Activated T-cell treated with anti-CD3 and anti-CD28 coated beads, Interleukin-2, amount 50 U/mL, for 72 hours (primary cell): Measurements from ENCODE around the gene CISTR. TPM values are rescaled to one million over a fixed set of nuclear protein-coding genes. Genes with fewer than 3 reads are reported as not detected.
A peak's percentile ranks its signal among the peaks of the same experiment; 100 is the strongest.

Experiments
- ATAC-seq, 2 donors: fragments of 150-1000 bp; cut with Tn5 transposase; replicated peaks in 1 of 2; 2 replicates each; pipeline ENCODE4 v1.10.0; 2021; ENCODE audit warnings: moderate library complexity in 2 of 2, mild to moderate bottlenecking in 1 of 2
- DNase-seq, 2 donors: peaks; one replicate each; pipeline ENCODE4 v3.0.0; 2021 to 2022; ENCODE audit warnings: mixed read lengths in 1 of 2
- H3K27ac Mint-ChIP-seq: one replicate; pipeline ENCODE4 v1.8.0; 2022; ENCODE audit warnings: mild to moderate bottlenecking, moderate library complexity, mixed read lengths
- H3K27me3 Mint-ChIP-seq: one replicate; pipeline ENCODE4 v1.8.0; 2022; ENCODE audit warnings: low read depth, mixed read lengths
- H3K36me3 Mint-ChIP-seq, 2 donors: one replicate each; pipeline ENCODE4 v1.8.0; 2022; ENCODE audit warnings: mixed read lengths in 2 of 2, mild to moderate bottlenecking in 1 of 2; ENCODE audit not compliant: insufficient read depth in 2 of 2
- H3K4me1 Mint-ChIP-seq: one replicate; pipeline ENCODE4 v1.8.0; 2022; ENCODE audit warnings: low read depth, mixed read lengths
- H3K4me3 Mint-ChIP-seq, 2 donors: one replicate each; pipeline ENCODE4 v1.8.0; 2022; ENCODE audit warnings: mild to moderate bottlenecking in 2 of 2, mixed read lengths in 2 of 2, moderate library complexity in 2 of 2
- H3K9me3 Mint-ChIP-seq, 2 donors: one replicate each; pipeline ENCODE4 v1.8.0; 2022; ENCODE audit warnings: mixed read lengths in 2 of 2
- total RNA-seq, 2 donors: library from RNA; stranded (reverse); gene quantifications; one replicate each; pipeline ENCODE4 v1.2.3, GENCODE V29; 2022

Gene CISTR
- total RNA-seq, 2 donors from 2014 or later = not detected

GRCh38 chr12:53736592-53736991, 15.2 kb downstream of the CISTR start:
- DNase-seq (no peak), ATAC-seq (no peak)
- Mint-ChIP-seq H3K36me3 (no peaks in the 10 kb centered on the region), H3K27me3 (no peaks in the 10 kb centered on the region), H3K4me3 (no peak overlapping the region), H3K27ac (no peak overlapping the region), H3K4me1 (peaks cover 20% of the 10 kb centered on the region), H3K9me3 (no peaks in the 10 kb centered on the region)

- H3K4me3 Mint-ChIP-seq = no peak overlapping the region
- H3K9me3 Mint-ChIP-seq = no peaks in the 10 kb centered on the region
- H3K4me1 Mint-ChIP-seq = peaks cover 20% of the 10 kb centered on the region
- H3K27ac Mint-ChIP-seq = no peak overlapping the region
- DNase-seq (no peak), ATAC-seq (no peak)
- H3K36me3 Mint-ChIP-seq = no peaks in the 10 kb centered on the region
- no peaks in the 10 kb centered on the region for H3K27me3 Mint-ChIP-seq
Observed at GRCh38 chr12:53735556-53735955, 16.2 kb downstream of the CISTR start.

GRCh38 chr12:53734425-53734824, 17.4 kb downstream of the CISTR start:
- H3K4me3 Mint-ChIP-seq = no peak overlapping the region
- no peaks in the 10 kb centered on the region for H3K9me3 Mint-ChIP-seq
- no peaks in the 10 kb centered on the region for H3K36me3 Mint-ChIP-seq
- no peak for ATAC-seq
- no peaks in the 10 kb centered on the region for H3K27me3 Mint-ChIP-seq
- no peak overlapping the region for H3K27ac Mint-ChIP-seq
- H3K4me1 Mint-ChIP-seq = peaks cover 16% of the 10 kb centered on the region
- no peak for DNase-seq

- Mint-ChIP-seq H3K4me1 (peaks cover 10% of the 10 kb centered on the region), H3K27me3 (no peaks in the 10 kb centered on the region), H3K4me3 (no peak overlapping the region), H3K36me3 (no peaks in the 10 kb centered on the region), H3K27ac (no peak overlapping the region), H3K9me3 (no peaks in the 10 kb centered on the region)
- no peak for DNase-seq
- ATAC-seq = no peak
Observed at GRCh38 chr12:53733807-53734200, 18.0 kb downstream of the CISTR start.

- H3K4me1 Mint-ChIP-seq = peaks cover 4% of the 10 kb centered on the region
- no peak overlapping the region for H3K27ac Mint-ChIP-seq
- H3K4me3 Mint-ChIP-seq = no peak overlapping the region
- no peak for DNase-seq
- no peaks in the 10 kb centered on the region for H3K9me3 Mint-ChIP-seq
- H3K36me3 Mint-ChIP-seq = no peaks in the 10 kb centered on the region
- no peaks in the 10 kb centered on the region for H3K27me3 Mint-ChIP-seq
- no peak for ATAC-seq
Observed at GRCh38 chr12:53733051-53733806, 18.6 kb downstream of the CISTR start.

GRCh38 chr12:53729644-53730043, 22.1 kb downstream of the CISTR start:
- Mint-ChIP-seq H3K27ac (no peak overlapping the region), H3K36me3 (no peaks in the 10 kb centered on the region), H3K9me3 (no peaks in the 10 kb centered on the region), H3K4me3 (no peak overlapping the region), H3K4me1 (peaks cover 26% of the 10 kb centered on the region), H3K27me3 (no peaks in the 10 kb centered on the region)
- DNase-seq (no peak), ATAC-seq (no peak)

GRCh38 chr12:53728206-53728605, 23.6 kb downstream of the CISTR start:
- DNase-seq (no peak), ATAC-seq (no peak)
- Mint-ChIP-seq H3K4me3 (peak overlapping the region; percentile 88 to 98), H3K27me3 (no peaks in the 10 kb centered on the region), H3K4me1 (peaks cover 30% of the 10 kb centered on the region), H3K27ac (no peak overlapping the region), H3K36me3 (no peaks in the 10 kb centered on the region), H3K9me3 (no peaks in the 10 kb centered on the region)

GRCh38 chr12:53727310-53728041, 24.3 kb downstream of the CISTR start, which contains the start of gene CALCOCO1:
CALCOCO1 (minus strand) TSS chr12:53727452; CDS start chr12:53725242, 2,210 bp downstream.
- ATAC-seq = peak; percentile 98
- peak; percentile 96 to 98 for DNase-seq
- peaks cover 38% of the 10 kb centered on the region for H3K4me1 Mint-ChIP-seq
- no peaks in the 10 kb centered on the region for H3K36me3 Mint-ChIP-seq
- peak within 1 kb of the TSS; percentile 88 to 98 for H3K4me3 Mint-ChIP-seq
- H3K27me3 Mint-ChIP-seq = no peaks in the 10 kb centered on the region
- peak within 1 kb of the TSS; percentile 36 for H3K27ac Mint-ChIP-seq
- no peaks in the 10 kb centered on the region for H3K9me3 Mint-ChIP-seq

GRCh38 chr12:53726946-53727309, 24.9 kb downstream of the CISTR start:
- Mint-ChIP-seq H3K27ac (peak overlapping the region; percentile 27), H3K4me1 (peaks cover 39% of the 10 kb centered on the region), H3K27me3 (no peaks in the 10 kb centered on the region), H3K4me3 (peak overlapping the region; percentile 88 to 98), H3K36me3 (peaks cover 0 to under 1% of the 10 kb centered on the region in 2 donors), H3K9me3 (no peaks in the 10 kb centered on the region)
- DNase-seq (no peak), ATAC-seq (peak; percentile 1 to 6)

GRCh38 chr12:53726341-53726740, 25.4 kb downstream of the CISTR start:
- peak overlapping the region; percentile 36 for H3K27ac Mint-ChIP-seq

GRCh38 chr12:53725824-53726223, 26.0 kb downstream of the CISTR start:
- DNase-seq (no peak), ATAC-seq (no peak)
- Mint-ChIP-seq H3K4me1 (peaks cover 39% of the 10 kb centered on the region), H3K27me3 (no peaks in the 10 kb centered on the region), H3K27ac (no peak overlapping the region), H3K36me3 (peaks cover 0 to 2% of the 10 kb centered on the region in 2 donors), H3K4me3 (peak overlapping the region; percentile 25 to 98), H3K9me3 (no peaks in the 10 kb centered on the region)

More at GRCh38 chr12:53726341-53726740, 25.4 kb downstream of the CISTR start:
- Mint-ChIP-seq H3K27me3 (no peaks in the 10 kb centered on the region), H3K36me3 (peaks cover 0 to 2% of the 10 kb centered on the region in 2 donors), H3K4me1 (peaks cover 39% of the 10 kb centered on the region), H3K4me3 (peak overlapping the region; percentile 88 to 98), H3K9me3 (no peaks in the 10 kb centered on the region)
- DNase-seq = peak in 1 of 2 donors; percentile 29
- ATAC-seq = peak in 1 of 2 donors; percentile 25

- H3K4me3 Mint-ChIP-seq = peak overlapping the region in 1 of 2 donors; percentile 35
- no peaks in the 10 kb centered on the region for H3K9me3 Mint-ChIP-seq
- H3K4me1 Mint-ChIP-seq = peaks cover 32% of the 10 kb centered on the region
- ATAC-seq (no peak), DNase-seq (no peak)
- H3K36me3 Mint-ChIP-seq = peaks cover 2% of the 10 kb centered on the region in 2 donors
- H3K27me3 Mint-ChIP-seq = no peaks in the 10 kb centered on the region
- peak overlapping the region; percentile 77 for H3K27ac Mint-ChIP-seq
Observed at GRCh38 chr12:53722450-53723041, 29.2 kb downstream of the CISTR start.

GRCh38 chr12:53720946-53721345, 30.8 kb downstream of the CISTR start:
- peaks cover 2% of the 10 kb centered on the region in 2 donors for H3K36me3 Mint-ChIP-seq
- no peaks in the 10 kb centered on the region for H3K27me3 Mint-ChIP-seq
- no peaks in the 10 kb centered on the region for H3K9me3 Mint-ChIP-seq
- no peak for DNase-seq
- no peak for ATAC-seq
- H3K27ac Mint-ChIP-seq = no peak overlapping the region
- H3K4me1 Mint-ChIP-seq = peaks cover 17% of the 10 kb centered on the region
- H3K4me3 Mint-ChIP-seq = no peak overlapping the region
